Fibroblast of skin of back (primary cell): ENCODE data around the gene PXDC1.

ENCODE experiments used
- DNase-seq: peaks from one replicate; pipeline ENCODE4 v3.0.0-alpha.2; 2013

Gene PXDC1

DNA sequence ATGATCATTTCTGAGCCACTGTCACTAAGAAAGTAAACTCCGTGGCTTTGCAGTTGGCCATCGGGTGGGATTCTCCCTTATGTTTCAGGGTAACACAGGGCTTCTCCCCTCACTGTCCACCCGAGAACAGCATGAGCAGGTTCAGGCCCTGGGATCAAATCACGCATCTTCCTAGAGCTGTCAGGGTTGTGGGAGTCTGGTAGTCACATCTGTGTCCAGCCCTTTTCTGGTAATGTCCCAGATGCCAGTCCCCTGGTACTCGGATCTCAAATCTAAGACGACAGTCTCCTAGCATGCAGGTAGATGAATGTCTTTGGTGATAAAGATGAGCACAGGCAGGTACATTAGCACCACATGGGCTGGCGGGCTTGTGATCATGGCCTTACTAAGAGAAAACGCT is 4.8 kb downstream of the PXDC1 start:
- DNase-seq = no peak

DNA sequence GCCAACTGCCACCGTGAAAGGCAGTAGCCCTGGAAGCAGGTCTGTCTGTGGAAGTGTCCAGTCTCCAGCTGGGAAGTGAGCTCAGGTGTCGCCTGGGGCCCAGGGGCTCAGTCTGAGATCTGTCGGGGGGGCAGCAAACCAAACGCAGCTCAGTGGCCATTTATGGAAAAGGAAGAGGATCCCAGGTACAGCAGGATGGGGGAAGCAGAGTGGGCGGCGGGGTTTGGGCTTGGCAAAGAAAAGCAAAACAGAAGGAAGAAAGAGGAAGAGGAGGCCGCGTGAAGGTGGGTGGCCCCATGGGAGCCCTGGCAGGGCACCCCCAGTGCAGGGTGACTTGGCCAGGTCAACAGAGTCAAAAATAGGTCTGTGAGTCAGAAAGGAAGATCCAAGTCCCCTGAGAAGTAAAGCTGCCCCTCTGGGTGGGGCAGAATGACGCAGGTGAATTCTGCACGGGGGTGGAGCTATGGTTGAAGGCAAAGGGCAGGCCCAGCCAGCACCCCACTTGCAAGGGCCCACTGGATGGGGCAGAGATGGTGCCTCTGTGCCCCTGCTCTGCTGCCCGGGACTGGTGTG is 5.3 kb downstream of the PXDC1 start:
- no peak for DNase-seq

DNA sequence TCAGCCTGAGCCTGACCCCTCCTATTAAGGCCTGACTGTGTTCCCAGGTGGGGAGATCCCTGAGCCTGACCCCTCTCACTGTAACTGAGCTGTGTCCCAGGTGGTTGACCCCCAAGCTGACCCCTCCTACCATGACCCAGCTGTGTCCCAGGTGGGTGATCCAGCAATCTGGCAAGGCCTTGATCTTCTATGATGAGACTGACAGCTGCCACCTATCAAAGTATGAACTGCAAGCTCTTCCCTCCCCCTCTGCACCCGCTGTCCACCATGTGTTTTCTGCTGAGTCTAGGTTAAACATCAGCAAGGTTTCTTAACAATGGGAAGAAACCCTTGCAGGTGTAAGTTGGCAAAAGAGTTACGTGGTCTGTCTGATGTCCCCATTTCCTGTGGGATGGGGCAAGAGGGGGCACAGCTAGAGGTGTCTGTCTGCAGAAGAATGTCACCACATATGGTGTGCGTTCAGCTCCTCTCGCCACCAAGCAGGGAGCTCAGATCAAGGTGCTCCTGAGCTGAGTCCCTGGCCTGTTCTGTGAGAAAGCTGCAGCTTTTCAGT is 5.9 kb downstream of the PXDC1 start:
- DNase-seq = no peak

DNA sequence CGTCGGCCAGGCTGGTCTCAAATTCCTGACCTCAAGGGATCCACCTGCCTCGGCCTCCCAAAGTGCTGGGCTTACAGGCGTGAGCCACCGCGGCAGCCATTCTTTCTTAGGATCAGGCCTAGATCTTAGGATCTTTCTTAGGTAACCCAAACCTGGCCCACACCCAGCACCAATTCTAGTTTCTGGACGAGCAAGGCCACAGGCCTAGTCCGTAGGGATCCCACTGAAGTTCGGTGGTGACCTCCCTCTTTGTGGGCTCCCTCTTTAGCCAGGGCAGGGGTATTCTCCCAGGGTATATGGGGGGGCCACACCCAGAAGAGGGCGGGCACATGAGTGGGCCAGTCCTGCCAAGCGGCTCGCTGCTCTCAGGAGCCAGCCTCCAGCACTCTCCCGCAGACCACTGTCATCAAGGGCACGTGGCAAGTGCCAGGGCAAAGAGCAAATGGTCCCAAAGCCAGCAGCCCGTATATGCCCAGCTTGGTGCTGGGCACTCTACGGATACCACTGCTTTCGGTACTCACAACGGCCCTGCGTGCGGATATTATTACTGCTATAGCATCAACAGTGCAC is 6.5 kb downstream of the PXDC1 start:
- DNase-seq = no peak

DNA sequence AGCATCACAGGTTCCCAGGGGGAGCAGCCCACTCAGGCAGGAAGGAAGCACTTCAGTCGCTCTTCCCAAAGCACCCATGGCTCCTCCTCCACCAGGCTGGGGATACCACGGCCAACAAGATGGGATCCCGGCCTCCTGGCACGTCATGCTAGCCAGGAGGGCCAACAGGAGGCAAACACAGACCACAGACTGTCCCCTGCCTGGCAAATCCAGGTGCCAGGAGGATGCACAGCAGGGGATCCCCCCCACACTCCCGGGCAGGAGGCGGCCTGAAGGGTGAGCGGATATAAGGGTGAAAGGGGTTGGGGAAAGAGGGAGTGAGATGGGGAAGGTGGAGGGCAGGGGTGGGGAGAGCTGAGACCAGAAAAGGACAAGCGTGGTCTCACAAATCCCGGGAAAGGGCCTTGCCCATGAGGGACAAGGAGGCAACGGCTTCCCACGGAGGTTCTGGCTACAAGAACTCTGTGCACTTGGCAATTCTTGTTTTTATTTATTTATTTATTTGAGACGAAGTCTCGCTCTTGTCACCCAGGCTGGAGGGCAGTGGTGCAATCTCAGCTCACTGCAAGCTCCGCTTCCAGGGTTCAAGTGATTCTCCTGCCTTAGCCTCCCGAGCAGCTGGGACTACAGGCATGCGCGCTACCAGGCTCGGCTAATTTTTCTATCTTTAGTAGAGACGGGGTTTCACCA is 7.2 kb downstream of the PXDC1 start:
- DNase-seq = no peak

DNA sequence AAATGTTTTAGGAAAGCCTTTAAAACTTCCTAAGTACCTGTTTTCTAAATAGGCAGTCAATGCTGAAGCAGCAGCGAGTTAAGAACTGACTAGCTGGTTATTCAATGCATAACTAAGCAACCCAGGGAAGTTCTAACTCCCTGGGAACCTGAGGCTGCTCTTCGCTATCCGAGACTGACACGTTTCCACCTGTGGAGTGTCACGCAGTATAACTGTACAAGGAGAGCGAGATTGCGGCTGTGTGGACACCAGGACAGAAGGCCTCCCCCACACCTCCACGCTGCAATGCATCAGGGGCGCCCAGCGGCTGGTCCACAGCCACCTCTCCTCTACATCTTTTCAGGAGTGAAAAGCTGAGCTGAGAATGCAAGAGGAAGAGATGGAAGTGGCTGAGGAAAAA is 8.0 kb downstream of the PXDC1 start:
- DNase-seq = no peak

DNA sequence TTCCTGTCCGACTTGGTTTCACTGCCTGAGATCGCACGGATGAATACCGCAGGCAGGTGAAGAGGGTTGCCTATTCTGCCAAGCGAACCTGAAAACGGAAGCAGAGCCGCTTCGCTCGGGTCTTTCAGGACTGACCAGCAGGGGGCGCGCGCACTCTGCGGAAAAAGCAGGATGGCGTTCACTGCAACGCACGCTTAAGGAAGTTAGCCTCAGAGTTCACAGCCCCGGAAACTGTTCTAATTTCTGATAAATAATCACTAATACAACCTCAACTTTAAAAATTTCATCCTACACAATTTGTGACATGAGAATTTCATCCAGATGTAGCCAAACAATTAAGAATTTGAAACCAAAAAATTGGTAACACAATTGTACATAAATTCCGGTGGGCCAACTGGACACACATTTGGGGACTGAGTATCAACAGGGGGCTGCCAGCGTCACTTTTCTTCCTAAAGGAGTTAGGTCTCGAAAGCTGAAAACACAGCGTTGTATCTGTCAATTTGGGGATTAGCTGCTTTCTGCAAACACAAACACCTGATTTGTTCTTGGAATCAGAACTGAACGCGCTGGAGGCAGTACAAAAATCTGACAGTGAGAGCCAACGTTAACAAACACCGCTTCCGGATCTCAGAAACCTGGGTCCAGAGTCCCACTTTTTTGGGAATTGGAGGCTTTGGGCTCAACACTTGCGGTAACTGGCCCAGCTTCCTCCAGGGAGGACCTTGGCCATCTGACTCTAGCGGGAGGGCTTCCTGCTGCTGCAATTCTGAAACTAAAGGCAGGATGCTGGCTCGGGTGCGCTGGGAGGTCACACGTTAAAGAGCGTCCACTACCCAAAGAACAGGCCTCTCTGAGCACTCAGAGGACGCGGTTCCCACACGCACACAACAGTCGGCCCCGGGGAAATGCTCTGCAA is 8.8 kb downstream of the PXDC1 start:
- peak; percentile 64 for DNase-seq

DNA sequence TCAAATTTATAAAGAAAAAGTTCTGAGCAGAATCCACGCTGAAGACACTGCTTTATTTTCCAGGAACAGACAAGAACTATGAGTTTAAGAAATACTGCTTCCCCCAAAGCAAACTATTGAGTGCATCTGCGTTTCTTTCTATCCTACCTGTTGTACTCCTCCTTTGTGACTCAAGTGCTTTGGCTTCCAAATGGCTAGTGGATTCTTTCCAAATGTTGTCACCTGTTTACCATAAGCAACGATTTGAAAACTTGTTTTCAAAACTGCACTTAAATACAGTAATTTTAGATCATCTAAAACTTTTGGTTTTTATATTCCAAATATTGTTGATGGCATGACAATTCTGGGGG is 9.5 kb downstream of the PXDC1 start:
- DNase-seq = no peak

DNA sequence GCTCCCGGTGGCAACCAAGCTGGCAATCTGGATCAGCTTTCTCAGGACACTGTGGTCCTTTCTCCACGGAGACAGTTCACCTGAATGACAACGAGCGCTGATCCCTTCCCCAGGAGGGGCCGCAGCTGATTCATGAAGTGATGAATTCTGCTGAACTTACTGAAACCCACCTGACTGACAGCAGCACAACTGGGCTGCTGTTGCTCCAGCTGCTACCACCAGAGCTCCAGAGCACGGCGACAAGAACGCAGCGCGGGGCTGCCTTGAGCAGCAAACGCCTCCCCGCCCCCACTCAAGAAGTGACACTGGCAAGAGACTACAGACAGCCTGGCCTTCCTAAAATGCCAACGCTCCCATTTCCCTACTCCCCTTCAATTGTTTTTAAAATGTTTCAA is 10.0 kb downstream of the PXDC1 start:
- no peak for DNase-seq

DNA sequence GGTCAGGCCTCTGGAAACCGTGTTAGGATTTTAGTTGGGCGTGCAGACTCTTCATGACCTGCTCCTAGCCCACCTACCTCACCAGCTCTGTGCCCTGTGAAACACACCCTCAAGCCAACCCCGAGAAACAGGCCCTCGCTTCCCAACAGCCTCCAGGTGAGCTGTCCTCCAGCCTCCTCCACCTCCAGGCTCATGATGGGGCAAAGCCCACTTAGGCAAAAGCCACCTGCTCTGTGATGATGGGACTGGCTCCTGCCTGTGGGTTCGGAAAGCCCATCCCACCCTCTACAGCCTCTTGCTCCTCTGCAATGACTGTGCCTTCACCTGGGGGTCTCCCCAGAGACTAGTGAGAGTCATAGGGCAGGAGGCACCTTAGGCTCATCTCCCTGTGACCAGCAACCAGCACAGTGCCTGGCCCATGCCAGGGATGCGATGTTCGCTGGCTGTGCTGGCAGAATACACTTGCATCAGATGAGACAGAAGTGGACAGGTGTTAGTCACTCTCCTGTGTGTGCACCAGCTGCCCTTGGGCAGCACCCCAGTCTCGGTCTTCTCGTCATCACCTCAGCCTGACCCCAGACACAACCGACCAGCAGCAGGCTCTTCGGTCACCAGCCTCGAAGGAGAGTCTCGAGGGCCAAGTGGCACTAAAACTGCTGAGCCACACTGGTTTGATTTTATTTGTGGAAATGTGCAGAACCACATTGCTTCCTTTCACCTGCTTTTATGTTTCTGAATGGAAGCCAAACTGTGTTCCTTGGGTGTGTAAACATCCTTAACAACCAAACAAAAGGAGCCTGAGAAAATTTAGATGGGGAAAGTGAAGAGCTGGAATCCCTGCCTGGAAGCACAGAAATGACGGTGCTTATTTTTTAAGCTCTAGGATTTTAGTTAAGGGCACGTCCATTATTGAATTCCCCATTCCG is 10.7 kb downstream of the PXDC1 start:
- no peak for DNase-seq

DNA sequence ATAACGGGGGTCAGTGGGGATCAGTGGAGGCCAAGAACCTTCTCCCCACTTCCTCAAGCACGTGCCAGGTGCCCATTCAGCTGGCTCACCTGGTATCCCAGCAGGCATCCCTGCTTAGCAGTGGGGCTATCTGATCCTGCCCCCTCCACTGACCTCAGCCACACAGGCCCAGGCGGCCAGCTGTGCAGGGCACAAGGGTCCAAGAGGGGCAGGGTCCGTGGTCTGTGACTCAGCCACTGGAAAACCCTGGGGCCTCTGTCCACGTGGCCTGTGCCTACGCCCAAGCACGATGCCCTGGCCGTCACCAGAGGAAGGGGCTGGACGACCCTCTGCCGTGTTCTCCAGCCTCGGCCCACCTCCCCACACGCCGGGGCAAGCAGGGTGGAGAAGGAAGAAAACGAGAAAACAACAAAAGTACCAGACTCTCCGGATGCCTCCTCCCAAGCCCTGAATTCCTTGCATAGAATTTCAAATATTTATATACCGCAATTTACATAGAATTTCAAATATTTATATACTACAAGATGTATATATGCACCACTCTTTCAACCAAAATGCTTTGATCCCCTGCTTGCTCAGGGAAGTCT is 12.1 kb downstream of the PXDC1 start:
- DNase-seq = peak; percentile 46

DNA sequence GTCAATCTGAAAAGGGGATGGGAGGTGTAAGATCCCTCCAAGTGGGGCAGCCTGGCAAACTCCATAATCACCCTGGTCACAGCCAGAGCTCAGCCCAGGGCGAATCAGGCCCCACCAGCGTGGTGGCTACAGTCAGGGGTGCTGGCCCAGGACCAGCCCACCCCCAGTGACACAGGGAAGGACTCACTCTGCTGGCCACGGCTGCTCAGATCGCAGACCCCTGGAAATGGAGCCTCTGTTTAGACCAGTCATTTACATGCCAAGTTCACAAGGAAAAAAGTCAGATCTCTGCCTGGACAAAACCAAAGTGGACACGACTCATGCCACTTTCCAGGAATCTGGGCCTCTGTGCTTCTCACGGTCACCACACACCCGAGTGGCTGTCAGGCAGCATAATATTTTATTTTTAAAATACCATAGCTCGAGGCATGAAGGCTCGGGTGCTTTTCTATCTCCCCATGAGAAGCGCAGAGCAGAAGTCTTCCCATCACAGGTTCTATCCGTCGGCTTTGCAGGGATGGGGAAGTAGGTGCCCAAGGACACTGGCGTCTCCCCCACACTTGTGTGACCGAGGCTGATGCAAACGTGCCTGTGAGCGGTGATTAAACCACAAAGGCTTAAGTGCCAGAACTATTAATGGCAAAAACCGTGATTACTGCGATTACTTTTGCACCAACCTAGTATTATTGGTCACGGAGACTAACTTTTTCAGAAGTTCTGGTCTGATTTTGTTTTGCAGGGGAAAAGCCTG is 13.0 kb downstream of the PXDC1 start:
- DNase-seq = no peak

DNA sequence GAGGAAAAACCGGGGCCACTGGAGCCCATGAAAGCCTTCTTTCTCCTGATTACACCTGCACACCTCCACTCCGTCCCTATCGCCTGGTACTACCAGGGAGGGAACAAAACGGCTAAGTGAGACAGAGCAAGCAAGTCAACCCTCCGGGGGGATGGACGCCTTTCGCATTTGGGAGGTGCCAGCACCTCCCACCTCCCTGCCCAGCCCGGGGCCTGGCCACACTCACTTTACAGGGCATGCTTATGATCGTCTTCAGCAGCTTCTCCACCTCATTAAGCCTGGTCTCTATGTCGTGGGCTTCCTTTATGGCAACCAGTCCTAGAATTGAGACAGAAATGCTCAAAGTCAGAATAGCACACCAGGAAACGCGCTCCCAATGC is 13.7 kb downstream of the PXDC1 start:
- no peak for DNase-seq

DNA sequence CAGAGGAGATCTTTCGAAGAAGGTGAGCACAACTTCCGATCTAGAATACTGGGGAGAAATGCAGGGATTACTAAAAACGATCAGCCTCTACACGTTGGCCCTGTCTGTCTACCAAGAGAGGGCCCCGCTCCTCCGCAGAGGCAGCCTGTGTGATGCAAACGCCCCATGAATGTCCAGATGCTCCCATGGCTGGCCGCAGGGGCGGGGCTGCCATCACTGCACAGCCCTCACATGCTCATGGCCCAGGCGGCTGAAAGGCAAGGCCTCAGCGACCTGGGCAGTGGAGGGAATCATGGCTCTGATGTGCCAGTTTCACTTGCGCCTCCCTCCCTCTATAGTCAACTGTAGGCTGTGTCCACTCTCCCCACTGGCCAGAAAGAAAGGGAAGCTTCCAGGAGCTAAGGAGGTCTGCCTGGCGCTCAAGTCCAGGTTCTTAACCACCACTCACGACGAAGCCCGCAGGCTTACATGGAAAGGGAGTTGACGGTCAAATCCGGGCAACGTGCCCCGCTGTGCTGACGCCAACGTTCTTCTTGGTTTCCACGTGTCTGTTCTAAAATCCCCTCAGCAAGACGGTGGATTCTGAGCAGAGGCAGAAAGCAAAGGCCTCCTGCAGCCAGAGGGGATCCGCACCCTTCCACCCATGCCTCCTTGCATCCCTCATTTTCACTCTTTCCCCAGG is 14.2 kb downstream of the PXDC1 start:
- DNase-seq = no peak

DNA sequence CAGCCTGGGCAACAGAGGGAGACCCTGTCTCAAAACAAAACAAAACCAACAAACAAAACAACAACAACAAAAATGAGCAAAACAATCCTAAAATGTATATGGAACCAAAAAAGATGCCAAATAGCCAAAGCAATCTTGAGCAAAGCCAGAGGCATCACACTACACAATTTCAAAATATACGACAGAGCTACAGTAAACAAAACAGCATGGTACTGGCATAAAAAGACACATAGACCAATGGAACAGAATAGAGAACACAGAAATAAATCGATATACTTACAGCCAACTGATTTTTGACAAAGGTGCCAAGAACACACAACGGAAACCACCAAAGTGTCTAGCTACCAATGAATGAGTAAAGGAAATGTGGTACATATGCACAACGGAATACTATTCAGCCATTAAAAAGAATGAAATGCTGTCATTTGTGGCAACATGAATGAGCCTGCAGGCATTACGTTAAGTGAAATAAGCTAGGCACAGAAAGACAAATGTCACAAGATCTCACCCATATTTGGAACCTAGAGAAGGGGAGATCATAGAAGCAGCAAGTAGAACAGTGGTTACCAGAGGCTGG is 16.4 kb downstream of the PXDC1 start:
- no peak for DNase-seq

DNA sequence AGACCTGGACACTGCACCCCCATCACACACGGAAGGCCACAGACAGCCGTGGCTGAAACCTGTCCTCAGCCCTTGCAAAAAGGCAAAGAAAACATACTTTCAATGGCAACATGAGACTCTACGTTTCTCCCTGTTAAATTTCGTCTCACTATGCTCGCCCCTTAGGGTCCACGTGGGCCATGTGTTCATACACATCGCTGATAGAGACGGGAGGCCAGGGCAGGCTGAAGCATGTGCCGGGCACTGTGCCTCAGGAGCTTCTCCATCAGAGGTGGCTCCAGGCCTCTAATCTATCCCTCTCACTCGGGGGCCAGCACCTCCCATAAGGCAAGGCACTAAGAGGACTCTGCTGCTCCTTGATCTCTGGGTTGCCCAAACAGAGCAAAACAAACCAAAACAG is 17.5 kb downstream of the PXDC1 start:
- no peak for DNase-seq

DNA sequence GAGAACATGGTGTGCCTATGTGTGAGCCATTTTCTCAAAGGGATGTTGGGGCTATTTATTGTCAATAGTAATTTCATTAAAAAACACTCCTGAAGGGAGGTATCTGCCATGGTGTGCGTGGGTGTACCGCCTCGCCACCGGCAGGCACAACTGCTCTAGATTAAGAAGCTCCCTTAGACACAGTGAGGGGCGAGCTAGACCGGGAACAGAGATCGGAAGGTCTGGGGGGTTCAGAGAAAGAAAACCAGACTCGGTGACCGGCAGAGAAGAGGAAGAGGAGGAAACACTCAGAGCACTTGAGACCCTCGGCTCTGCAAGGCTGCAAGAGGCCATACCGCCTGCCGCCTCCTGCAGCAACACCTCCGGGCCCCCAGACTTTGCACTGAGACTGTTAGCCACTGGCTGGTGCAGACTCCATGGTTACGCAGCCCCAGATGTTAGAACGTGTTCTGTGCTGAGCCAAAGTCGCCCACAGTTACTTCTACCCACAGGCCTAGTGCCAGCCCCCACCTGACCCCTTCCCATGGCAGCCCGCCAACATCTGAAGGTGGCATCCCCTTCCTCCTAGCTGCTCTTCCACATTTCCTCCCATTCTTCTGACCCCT is 18.1 kb downstream of the PXDC1 start:
- DNase-seq = no peak

DNA sequence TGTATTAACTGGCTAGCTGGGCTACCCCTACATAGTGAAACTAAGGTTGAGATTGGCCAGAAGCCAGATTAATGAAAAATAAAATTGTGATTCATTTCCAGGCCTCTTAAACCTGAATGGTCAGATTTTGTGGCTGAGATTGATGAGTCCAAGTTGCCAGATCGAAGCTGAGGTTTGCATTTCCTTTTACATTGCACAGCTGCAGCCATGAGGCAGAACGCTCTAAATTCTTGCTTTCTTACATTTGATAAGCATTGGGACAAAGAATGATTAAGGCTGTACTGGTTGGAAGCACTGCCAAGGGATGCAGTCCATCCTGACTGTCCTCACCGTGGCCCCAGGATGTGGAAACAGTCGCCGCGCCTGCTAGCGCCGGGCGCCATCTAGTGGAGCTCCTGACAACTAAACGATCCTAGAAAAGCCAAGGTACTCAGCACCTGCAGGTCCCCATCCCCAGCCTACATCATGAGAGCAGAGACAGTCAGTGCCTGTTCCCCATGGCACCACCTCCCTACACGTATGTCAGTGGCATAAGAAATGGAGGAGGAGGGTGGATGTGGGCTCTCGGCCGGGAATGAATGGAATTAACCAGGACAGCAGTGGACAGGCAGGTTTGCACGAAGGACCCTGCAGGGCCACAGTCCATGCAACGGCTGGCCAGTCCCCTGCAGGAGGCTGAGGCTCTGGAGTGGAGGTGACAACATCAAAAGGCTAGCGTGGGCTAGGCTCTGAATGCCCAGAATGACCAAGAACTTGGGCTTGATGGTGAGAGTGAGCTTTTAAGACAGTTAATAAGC is 19.0 kb downstream of the PXDC1 start:
- DNase-seq = peak; percentile 73

DNA sequence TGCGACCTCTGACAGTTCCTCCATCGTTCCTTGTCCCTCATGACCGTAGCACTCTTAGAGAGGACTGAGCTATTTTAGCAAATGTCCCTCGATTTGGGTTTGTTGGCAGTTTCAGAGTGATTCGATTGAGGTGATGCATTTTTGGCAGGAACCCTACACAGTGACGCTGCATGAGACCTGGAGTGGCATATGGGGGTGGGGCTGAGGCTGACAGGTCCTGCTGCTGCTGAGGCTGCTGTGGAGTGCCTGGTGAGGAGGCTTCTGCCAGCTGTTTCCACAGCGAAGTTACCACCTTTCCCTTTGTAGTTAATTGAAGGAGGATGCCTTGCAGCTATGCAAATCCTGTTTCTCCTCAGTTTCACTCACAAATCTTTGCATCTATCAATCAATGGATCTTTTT is 19.8 kb downstream of the PXDC1 start:
- no peak for DNase-seq
